ENCODE measurements around the gene CTAG1B.
"Not testable (repeated sequence)": the region's sequence is repeated elsewhere in the genome, so short reads cannot be mapped to it uniquely, and the experiment has no call there.

The CTAG1B gene

GRCh38 chrX:154620767-154621414, 1.8 kb upstream of the CTAG1B start:
- DNase-seq, result not testable (repeated sequence)

GRCh38 chrX:154613586-154613985, 5.5 kb downstream of the CTAG1B start:
- DNase-seq, result not testable (repeated sequence)

GRCh38 chrX:154611146-154611545, 7.9 kb downstream of the CTAG1B start:
- not testable (repeated sequence) for DNase-seq

GRCh38 chrX:154608823-154609222, 10.3 kb downstream of the CTAG1B start:
- DNase-seq, result not testable (repeated sequence)

DNA sequence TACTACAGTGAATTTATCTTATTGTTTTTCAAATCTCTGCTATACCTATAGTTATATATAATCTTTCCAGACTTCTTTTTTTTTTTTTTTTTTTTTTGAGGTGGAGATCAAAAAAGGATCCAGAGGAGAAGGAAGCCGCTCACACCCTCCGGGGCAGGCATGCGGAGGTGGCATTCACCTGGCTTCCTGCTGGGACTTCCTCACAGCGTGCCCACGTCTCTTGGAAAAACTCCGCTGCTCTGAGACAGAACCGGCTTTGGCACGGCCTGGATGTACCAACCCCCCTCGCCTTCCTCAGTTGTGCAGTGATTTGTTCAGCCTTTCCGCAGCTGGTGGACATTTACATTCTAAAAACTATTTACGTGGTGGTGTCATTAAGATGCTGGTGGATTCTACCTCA, 11.1 kb downstream of the CTAG1B start:
- DNase-seq, result not testable (repeated sequence)

- no peak for DNase-seq
Measured at GRCh38 chrX:154607370-154607769, 11.7 kb downstream of the CTAG1B start.

- no peak for DNase-seq
Measured at GRCh38 chrX:154605566-154605965, 13.5 kb downstream of the CTAG1B start.

DNA sequence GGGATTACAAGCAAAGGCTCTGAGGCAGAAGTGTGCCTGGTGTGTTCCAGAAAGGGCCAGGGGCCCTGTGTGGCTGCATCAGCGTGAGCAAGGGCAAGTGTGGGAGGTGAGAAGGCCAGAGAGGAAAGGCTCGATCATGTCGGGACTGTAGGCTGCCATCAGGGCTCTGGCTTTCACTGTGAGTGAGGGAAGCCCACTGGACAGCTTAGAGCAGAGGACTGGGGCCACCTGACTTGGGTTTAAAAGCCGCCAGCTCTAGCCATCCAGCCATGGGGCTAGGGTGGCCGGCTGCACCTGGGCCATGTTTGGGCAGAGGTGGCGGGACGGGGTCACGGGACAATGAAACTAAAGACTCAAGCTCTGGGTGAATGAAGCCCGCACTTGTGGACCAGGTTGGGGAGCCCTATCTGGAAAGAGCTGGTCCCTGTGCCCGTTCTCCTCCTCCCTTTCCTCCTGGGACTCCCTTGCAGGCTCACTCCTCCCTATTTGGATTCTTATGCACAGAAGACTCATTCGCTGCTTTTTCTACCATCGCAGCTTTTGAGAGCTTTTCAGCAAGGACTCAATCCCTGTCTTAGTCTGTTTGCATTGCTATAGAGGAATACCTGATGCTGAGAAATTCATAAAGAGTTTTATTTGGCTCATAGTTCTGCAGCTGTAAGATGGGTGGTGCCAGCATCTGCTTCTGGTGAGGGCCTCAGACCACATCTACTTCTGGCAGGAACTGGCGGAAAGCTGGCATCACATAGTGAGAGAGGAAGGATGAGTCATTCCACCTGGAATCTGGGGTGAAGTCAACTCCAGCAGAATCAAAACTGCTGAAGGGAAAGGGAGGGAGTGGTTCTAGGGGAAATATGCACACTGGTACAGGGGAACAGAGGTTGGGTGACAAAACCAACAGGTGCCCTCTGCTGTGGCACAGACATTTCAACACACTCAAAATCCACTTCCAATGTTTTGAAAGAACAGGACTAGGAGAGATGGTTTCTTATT, 15.3 kb downstream of the CTAG1B start:
- DNase-seq, result peak; percentile 46

- DNase-seq, result no peak
Measured at GRCh38 chrX:154602766-154603437, 16.2 kb downstream of the CTAG1B start.

- no peak for DNase-seq
Measured at GRCh38 chrX:154602226-154602625, 16.9 kb downstream of the CTAG1B start.

DNA sequence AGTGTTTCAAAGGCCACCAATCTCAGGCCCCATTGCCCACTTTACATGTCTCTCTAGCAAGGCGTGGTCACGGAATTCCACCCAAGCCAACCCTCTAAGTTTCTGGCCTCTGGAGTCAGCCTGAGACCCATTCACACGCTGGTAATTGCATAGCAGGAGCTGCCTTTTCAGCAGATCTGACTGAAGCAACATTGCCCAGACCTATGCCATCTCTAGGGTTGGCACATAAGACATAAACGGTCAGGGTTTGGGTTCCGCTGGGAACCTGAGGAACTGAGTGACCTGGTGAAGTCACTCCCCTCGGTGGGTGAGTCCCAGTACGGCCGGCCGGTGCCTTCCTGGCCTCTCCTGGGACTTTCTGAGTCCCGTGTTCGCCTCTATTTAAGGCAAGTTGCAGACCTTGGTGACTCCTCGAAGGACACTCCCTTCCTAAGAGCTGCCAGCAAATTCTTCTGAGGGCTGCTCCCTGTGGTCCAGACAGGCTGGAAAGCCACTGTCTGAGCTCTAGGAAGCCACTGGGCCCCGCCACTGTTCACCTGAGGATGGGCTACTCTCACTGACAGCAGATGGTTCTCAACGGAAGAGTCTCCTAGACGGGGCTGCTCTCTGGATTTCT, 18.2 kb downstream of the CTAG1B start:
- DNase-seq, result no peak

DNA sequence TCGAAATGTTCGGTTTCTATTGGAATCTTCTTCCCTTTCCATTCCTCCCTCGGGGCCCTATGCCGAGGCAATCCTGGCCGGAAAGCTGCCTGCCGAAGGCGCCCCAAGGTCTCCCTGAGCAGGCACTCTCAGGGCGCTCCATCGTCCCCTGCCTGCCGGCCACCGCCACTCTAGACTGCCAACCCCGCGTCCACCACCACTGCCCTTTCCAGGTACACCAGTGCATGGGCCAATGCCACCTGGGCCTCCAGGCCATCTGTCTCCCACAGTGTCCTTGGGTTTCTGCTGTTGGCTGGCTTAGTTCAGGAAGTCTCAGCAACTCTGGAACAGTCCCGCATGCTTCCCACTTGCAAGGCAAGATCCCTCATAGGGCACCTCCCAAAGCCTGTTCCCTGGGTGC, 19.6 kb downstream of the CTAG1B start:
- no peak for DNase-seq

DNA sequence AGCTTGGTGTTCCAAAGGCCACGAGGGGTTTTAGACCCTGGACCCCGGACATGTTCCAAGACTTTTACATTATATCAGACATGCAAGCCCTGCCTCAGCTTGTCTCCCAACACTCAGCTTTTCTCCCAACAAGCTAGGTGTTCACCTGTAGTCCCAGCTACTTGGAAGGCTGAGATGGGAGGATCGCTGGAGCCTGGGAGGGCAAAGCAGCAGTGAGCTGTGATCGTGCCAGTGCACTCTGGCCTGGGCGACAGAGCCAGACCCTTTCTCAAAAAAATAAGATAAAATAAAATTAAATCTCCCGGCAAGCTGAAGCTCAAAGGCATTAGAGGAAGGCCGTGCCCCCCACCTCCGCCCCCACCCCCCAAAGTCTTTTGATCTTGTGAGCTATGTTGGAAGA, 20.4 kb downstream of the CTAG1B start:
- DNase-seq, result no peak

DNA sequence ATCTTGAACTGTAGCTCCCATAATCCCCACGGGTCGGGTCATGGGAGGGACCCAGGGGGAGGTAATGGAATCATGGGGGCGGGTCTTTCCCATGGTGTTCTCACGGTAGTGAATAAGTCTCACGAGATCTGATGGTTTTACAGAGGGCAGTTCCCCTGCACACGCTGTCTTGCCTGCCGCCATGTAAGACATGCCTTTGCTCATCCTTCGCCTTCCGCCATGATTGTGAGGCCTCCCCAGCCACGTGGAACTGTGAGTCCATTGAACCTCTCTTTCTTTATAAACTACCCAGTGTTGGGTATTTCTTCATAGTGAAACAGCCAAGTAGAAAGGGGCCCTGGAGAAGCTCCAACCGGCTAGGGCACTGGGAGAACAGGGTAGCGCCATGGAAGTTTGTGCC, 21.9 kb downstream of the CTAG1B start:
- DNase-seq, result no peak

DNA sequence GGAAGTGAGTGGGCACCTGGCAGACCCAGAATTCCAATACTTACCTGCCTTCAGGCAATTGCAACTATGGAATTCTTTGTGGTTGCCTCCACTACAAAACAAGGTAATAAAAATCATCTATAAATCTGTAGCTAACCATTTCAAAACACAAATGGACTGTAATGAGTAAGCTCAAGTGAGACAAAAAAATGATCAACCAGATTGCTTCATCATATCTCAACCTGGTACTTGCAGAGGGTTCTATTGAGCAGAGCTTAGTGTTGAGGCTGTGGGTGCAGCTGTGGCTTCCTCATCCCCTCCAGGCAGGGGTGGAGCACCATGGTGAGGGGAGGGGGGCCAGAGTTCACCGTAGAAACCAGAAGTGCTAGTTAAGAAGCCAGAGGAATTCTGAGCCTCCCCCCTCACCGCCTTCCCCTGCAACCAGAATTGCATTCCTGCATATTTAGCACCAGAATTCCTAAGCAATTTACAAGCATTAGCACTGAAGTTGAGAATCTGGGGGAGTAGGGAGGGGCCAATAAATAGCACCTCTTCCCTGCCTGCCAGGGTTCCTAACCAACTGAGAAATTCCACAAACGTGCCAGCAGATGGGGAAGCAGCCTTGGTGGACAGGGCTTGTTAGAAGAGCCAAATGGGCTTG, 22.7 kb downstream of the CTAG1B start:
- no peak for DNase-seq

DNA sequence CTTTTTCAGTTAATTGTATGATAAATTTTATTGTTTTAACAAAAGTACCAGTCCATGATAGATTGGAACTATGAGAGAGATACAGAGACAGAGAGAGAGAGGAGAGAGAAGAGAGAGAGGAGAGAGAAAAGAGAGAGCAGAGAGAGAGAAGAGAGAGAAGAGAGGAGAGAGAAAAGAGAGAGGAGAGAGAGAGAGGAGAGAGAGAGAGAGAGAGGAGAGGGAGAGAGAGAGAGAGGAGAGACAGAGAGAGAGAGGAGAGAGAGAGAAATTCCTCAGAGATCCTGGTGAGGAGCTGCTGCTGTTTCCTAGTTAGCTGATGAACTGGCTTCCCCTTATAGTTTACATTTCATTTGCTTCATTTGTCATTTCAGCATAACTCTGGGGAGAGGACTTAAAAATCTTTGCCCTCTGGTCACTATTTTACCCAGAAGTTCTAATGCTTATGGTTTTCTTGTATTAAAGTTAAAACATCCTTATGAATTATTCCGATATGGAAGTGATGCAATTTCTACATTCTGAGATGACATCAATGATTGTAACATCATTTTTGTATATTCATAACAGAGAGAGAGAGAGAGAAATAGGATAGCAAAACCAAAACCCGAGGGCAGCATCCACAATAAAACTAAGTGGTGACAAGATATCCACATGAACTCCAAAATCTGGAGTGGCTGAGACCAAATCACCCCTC, 23.4 kb downstream of the CTAG1B start:
- no peak for DNase-seq

DNA sequence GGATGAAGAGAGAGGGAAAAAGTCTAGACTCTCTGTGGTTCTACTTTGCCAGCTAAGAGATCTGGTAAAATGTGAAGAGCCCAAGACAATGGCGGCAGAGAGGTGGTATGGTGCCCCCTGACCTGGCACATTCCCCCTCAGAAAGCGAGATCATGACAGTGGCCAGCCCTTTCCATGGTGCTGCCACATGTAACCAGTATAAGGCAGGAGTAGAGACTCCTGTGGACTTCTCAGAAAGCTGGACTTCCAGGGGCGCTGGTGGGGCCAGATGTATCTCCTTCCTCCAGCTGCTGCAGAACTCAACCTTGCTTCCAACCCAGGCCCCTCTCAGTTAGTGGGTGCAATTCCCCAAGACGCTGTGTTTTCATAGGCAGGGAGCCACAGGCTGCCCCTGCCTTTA, 24.6 kb downstream of the CTAG1B start:
- no peak for DNase-seq

- DNase-seq, result no peak
Measured at GRCh38 chrX:154593201-154593600, 25.9 kb downstream of the CTAG1B start.

- DNase-seq, result no peak
Measured at GRCh38 chrX:154592505-154592904, 26.6 kb downstream of the CTAG1B start.

- DNase-seq, result not testable (repeated sequence)
Measured at GRCh38 chrX:154590415-154590814, 28.7 kb downstream of the CTAG1B start.

GRCh38 chrX:154584585-154585183, 34.4 kb downstream of the CTAG1B start, which contains the start of gene CTAG1A:
Gene CTAG1A (plus strand): TSS chrX:154585133. CDS start chrX:154585207, 74 bp downstream.
- not testable (repeated sequence) for DNase-seq
